ENCODE results near the gene HPSE2. TPM values are rescaled to one million over a fixed set of nuclear protein-coding genes. Genes with fewer than 3 reads are reported as not detected.

HPSE2 gene
- total RNA-seq, 1 donor from 2014 or later = 10.6 TPM

DNA sequence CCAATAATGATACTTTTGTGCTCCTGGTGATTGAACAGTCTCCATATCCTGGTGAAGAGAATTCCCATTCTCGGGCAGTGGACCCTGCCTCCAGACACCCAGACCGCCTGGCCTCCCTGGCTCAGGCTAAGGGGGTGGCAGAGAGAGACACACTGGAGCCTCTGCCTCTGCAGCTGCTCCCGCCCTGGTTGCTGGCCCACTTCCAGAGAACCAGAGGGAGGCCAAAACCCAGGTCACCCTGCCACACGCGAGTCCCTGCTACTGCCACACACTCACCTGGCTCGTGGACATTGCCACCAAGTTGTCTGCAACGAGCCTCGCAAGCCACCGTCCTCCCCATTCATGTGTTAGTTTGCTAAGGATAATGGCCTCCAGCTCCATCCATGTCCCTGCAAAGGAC lies 221.8 kb downstream of the HPSE2 start:
- DNase-seq (ENCODE audit: extremely low spot score in 2 of 2) = no peak
- TF ChIP-seq, protein P1, sequence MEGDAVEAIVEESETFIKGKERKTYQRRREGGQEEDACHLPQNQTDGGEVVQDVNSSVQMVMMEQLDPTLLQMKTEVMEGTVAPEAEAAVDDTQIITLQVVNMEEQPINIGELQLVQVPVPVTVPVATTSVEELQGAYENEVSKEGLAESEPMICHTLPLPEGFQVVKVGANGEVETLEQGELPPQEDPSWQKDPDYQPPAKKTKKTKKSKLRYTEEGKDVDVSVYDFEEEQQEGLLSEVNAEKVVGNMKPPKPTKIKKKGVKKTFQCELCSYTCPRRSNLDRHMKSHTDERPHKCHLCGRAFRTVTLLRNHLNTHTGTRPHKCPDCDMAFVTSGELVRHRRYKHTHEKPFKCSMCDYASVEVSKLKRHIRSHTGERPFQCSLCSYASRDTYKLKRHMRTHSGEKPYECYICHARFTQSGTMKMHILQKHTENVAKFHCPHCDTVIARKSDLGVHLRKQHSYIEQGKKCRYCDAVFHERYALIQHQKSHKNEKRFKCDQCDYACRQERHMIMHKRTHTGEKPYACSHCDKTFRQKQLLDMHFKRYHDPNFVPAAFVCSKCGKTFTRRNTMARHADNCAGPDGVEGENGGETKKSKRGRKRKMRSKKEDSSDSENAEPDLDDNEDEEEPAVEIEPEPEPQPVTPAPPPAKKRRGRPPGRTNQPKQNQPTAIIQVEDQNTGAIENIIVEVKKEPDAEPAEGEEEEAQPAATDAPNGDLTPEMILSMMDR (IDR thresholded peaks at IDR 0.05) = no peak
- TF ChIP-seq POLR2A (IDR thresholded peaks at IDR 0.05) = no peak
- TF ChIP-seq POLR2AphosphoS5 (IDR thresholded peaks at IDR 0.05; ENCODE audit: insufficient read depth in 1 of 2, low read depth in 1 of 2) = no peak
- intact Hi-C loops (cut with DNase I) = no loop called here
- peaks cover 14% of the 10 kb centered on the region for H3K4me1 ChIP-seq
- no peak overlapping the region for H3K4me3 ChIP-seq
- no peaks in the 10 kb centered on the region for H3K9me3 ChIP-seq
- no peaks in the 10 kb centered on the region for H3K27me3 ChIP-seq
- H3K36me3 ChIP-seq = no peaks in the 10 kb centered on the region
- no peak overlapping the region for H3K27ac ChIP-seq

DNA sequence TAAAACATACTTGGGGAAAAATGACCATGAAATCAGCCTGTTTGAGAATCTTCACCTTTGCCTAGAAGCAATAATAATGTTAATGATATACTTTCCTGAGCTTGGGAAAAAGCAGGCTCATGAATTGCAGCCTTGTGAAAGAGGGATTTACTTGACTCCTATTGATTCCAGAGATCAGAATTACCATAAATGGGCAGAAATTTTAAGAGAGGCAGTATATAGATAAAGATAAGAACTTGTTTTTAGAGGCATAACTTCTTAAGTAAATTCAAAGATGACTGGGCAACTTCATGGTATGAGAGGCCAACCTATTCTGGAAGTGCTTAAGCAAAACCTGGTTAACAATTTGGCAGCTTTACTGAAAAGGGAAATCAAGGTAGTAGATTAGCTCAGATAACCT lies 225.4 kb downstream of the HPSE2 start:
- TF ChIP-seq POLR2AphosphoS5 (IDR thresholded peaks at IDR 0.05; ENCODE audit: insufficient read depth in 1 of 2, low read depth in 1 of 2) (no peak), POLR2A (IDR thresholded peaks at IDR 0.05) (no peak)
- TF ChIP-seq, protein P1 (IDR thresholded peaks at IDR 0.05) = no peak
- no peaks in the 10 kb centered on the region for H3K36me3 ChIP-seq
- no peaks in the 10 kb centered on the region for H3K27me3 ChIP-seq
- no peak overlapping the region for H3K4me3 ChIP-seq
- no peak for DNase-seq (ENCODE audit: extremely low spot score in 2 of 2)
- no peaks in the 10 kb centered on the region for H3K9me3 ChIP-seq
- intact Hi-C loops (cut with DNase I) = no loop called here
- peaks cover 15% of the 10 kb centered on the region for H3K4me1 ChIP-seq
- H3K27ac ChIP-seq = no peak overlapping the region

DNA sequence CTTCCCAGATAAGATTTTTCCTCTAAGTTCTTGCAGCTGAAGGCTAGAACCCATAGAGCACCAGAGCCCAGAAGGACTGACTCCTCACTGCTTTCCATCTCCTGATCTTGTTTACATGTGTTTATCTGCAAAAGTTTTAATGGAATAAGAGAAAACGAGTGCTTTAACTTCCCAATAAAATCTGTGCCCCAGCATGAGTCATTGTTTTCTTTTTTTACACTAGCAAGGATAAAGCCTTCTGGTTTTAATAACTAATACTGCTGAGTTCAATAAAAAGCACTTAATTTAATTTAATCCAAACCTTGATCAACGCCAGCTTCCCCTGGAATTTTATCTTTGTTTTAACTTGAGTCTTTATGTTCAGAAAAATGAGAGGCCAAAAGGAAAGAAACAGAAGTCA lies 227.6 kb downstream of the HPSE2 start:
- TF ChIP-seq POLR2AphosphoS5 (IDR thresholded peaks at IDR 0.05; ENCODE audit: insufficient read depth in 1 of 2, low read depth in 1 of 2) = no peak
- no peak for TF ChIP-seq POLR2A (IDR thresholded peaks at IDR 0.05)
- TF ChIP-seq, protein P1 (IDR thresholded peaks at IDR 0.05) = no peak
- Histone ChIP-seq H3K27ac (peak overlapping the region; percentile 38), H3K27me3 (no peaks in the 10 kb centered on the region), H3K4me1 (peaks cover 15% of the 10 kb centered on the region), H3K9me3 (no peaks in the 10 kb centered on the region), H3K4me3 (no peak overlapping the region), H3K36me3 (no peaks in the 10 kb centered on the region)
- no peak for DNase-seq (ENCODE audit: extremely low spot score in 2 of 2)
- intact Hi-C loops (cut with DNase I) = no loop called here

DNA sequence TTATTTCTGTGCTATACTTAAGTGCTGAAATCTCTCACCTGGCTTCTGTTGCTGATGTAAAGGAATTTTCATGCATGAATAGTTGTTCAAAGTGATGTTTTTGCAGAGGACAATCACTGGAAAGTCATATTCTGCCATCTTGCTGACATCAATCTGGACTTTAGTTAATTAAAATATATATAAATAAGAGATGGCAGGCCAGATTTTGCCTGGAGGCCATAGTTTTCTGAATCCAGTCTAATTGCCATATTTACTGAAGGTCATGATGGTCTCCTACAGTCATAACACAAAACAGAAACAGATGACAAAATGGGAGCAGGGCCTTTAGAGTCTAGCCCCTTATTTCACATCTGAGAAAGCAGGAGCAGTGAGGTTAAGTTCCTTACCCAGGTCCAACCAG lies 228.2 kb downstream of the HPSE2 start:
- Histone ChIP-seq H3K4me3 (no peak overlapping the region), H3K36me3 (no peaks in the 10 kb centered on the region), H3K27me3 (no peaks in the 10 kb centered on the region), H3K4me1 (peaks cover 15% of the 10 kb centered on the region), H3K27ac (peak overlapping the region; percentile 74), H3K9me3 (no peaks in the 10 kb centered on the region)
- no peak for DNase-seq (ENCODE audit: extremely low spot score in 2 of 2)
- no peak for TF ChIP-seq POLR2AphosphoS5 (IDR thresholded peaks at IDR 0.05; ENCODE audit: insufficient read depth in 1 of 2, low read depth in 1 of 2)
- TF ChIP-seq, protein P1 (IDR thresholded peaks at IDR 0.05) = no peak
- no peak for TF ChIP-seq POLR2A (IDR thresholded peaks at IDR 0.05)
- intact Hi-C loops (cut with DNase I) = no loop called here

DNA sequence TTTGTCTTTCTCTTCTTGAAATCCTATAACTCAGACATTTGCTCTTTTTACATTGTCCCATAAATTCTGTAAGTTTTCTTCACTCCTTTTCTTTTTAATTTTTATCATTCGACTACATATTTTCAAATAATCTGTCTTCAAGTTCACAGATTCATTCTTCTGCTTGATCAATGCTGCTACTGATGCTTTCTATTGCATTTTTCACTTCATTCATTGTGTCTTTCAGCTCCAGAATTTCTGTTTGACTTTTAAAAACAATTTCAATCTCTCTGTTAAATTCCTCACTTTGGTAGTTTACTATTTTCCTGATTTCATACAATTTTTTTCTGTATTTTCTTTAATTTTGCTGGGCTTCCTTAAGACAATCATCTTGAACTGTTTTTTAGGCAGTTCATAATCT lies 230.4 kb downstream of the HPSE2 start:
- H3K4me1 ChIP-seq = peaks cover 15% of the 10 kb centered on the region
- no peak overlapping the region for H3K27ac ChIP-seq
- H3K9me3 ChIP-seq = no peaks in the 10 kb centered on the region
- no peaks in the 10 kb centered on the region for H3K27me3 ChIP-seq
- H3K36me3 ChIP-seq = no peaks in the 10 kb centered on the region
- intact Hi-C loops (cut with DNase I) = no loop called here
- TF ChIP-seq POLR2AphosphoS5 (IDR thresholded peaks at IDR 0.05; ENCODE audit: insufficient read depth in 1 of 2, low read depth in 1 of 2) = no peak
- no peak for TF ChIP-seq POLR2A (IDR thresholded peaks at IDR 0.05)
- TF ChIP-seq, protein P1 (IDR thresholded peaks at IDR 0.05) = no peak
- no peak for DNase-seq (ENCODE audit: extremely low spot score in 2 of 2)
- H3K4me3 ChIP-seq = no peak overlapping the region

All from vagina (tissue), 2 donors.